ENCODE measurements around the gene KIF6.
"Not testable (repeated sequence)": the region's sequence is repeated elsewhere in the genome, so short reads cannot be mapped to it uniquely, and the experiment has no call there.

KIF6 gene

DNA sequence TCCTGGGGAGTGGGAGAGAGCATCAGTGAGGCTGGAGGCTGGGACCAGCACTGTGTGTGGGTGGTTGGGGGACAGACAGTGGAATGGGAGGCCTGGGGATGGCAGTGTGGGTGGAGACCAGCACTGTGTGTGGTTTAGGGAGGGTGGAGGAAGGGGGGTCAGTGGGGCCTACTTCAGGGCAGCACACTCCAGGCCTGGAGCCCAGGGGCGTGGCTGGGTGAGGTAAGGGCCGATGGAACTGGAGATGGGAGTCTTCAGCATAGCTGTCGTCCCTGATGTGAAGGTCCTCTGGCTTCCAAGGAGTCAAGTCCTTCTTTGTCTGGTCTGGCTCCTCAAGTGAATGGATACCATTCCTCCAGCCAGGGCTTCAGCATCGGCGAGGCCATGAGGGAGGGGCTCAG lies 429.6 kb downstream of the KIF6 start:
- H3K27me3 ChIP-seq (ENCODE audit: control insufficient read depth, insufficient read depth, low read length) = peaks cover 5% of the 10 kb centered on the region
- H3K4me3 ChIP-seq (ENCODE audit: low read length) = no peak overlapping the region
- peaks cover 11% of the 10 kb centered on the region for H3K4me1 ChIP-seq (ENCODE audit: control insufficient read depth, low read depth, low read length)
- H3K36me3 ChIP-seq (ENCODE audit: control insufficient read depth, low read depth, low read length) = no peaks in the 10 kb centered on the region
- no peak overlapping the region for H3K9ac ChIP-seq (ENCODE audit: low read length)
- H3K9me3 ChIP-seq (ENCODE audit: control insufficient read depth, low read depth, low read length) = no peaks in the 10 kb centered on the region
- no peak overlapping the region for H3K27ac ChIP-seq (ENCODE audit: low read length)

DNA sequence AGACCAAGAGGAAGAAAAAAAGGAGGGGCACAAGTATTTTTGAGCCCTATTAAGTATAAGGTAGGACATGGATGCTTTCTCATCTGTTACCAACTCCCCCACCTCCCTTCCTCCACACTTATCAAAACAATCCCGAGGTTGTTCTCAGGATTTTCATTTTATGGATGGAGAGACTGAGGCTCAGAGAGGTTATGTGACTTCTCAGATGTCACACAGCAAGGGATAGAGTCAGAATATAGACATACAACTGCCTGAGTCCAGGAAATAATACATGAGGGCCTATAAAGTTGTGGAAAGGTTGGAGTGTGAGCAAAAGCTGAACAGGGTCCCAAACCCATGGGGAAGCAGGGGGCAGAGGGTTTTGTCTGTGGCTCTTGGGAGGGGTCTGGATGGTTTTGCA lies 430.3 kb downstream of the KIF6 start:
- H3K36me3 ChIP-seq (ENCODE audit: control insufficient read depth, low read depth, low read length) = no peaks in the 10 kb centered on the region
- peaks cover 12% of the 10 kb centered on the region for H3K4me1 ChIP-seq (ENCODE audit: control insufficient read depth, low read depth, low read length)
- H3K27ac ChIP-seq (ENCODE audit: low read length) = no peak overlapping the region
- H3K27me3 ChIP-seq (ENCODE audit: control insufficient read depth, insufficient read depth, low read length) = peaks cover 5% of the 10 kb centered on the region
- no peak overlapping the region for H3K9ac ChIP-seq (ENCODE audit: low read length)
- H3K9me3 ChIP-seq (ENCODE audit: control insufficient read depth, low read depth, low read length) = no peaks in the 10 kb centered on the region
- H3K4me3 ChIP-seq (ENCODE audit: low read length) = no peak overlapping the region

DNA sequence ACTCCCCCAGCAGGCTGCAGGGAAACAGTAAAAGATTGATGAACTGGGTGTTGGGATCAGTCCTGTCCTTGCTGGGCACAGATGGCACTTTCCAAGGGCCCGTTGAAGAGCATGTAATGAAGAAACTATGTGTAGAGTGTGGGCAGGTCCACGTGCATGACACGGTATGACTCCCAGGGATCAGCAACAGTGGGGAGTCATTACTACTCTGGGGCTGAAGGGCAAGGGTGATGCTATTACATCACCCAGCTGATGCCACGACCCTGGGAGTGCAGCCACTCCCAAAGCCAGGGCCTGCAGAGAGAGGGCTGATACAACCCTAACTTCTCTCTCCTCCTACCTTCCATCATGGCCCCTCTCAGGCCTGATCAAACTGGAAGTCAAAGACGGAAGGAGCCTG lies 431.1 kb downstream of the KIF6 start:
- Histone ChIP-seq H3K4me1 (ENCODE audit: control insufficient read depth, low read depth, low read length) (peaks cover 12% of the 10 kb centered on the region), H3K9ac (ENCODE audit: low read length) (no peak overlapping the region), H3K27ac (ENCODE audit: low read length) (no peak overlapping the region), H3K27me3 (ENCODE audit: control insufficient read depth, insufficient read depth, low read length) (peaks cover 5% of the 10 kb centered on the region), H3K36me3 (ENCODE audit: control insufficient read depth, low read depth, low read length) (no peaks in the 10 kb centered on the region), H3K9me3 (ENCODE audit: control insufficient read depth, low read depth, low read length) (no peaks in the 10 kb centered on the region), H3K4me3 (ENCODE audit: low read length) (no peak overlapping the region)

DNA sequence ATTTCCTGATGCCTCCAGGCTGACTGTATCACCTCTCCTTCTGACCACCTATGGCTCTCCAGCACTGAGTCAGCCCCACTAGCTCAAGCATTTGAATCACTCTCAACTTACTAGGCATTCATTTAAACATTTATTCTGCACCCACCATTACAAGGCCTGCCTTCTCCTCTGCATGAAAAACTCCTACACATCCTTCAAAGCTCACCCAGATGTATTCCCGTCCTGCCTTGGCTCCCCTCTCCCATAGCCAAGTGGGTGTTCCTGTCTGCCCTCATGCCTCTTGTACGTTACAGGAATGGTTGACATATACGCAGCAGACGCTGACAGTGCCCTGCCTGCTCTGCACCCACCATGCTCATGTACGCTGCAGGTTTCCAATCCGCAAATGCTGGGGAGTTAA lies 432.6 kb downstream of the KIF6 start:
- Histone ChIP-seq H3K4me1 (ENCODE audit: control insufficient read depth, low read depth, low read length) (peaks cover 12% of the 10 kb centered on the region), H3K9me3 (ENCODE audit: control insufficient read depth, low read depth, low read length) (no peaks in the 10 kb centered on the region), H3K27ac (ENCODE audit: low read length) (no peak overlapping the region), H3K36me3 (ENCODE audit: control insufficient read depth, low read depth, low read length) (no peaks in the 10 kb centered on the region), H3K4me3 (ENCODE audit: low read length) (no peak overlapping the region), H3K27me3 (ENCODE audit: control insufficient read depth, insufficient read depth, low read length) (peaks cover 5% of the 10 kb centered on the region), H3K9ac (ENCODE audit: low read length) (no peak overlapping the region)

DNA sequence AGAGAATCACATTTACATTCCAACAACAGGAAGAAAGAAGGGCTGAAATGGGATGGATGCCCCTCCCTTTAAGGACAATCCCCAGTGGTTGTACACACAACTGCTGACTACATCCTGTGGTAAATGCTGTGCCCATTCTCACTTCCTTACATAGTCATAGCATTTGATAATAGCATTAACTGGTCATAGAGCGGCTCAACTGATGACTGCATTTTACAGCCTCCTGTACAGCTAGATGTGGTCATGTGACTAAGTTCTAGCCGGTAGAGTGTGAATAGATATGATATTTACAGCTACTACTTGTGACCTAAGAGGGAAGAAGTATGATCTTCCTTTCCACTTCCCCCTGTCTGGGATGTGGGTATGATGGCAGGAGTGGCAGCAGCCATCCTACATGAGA lies 435.7 kb downstream of the KIF6 start:
- no peak overlapping the region for H3K9ac ChIP-seq (ENCODE audit: low read length)
- H3K27me3 ChIP-seq (ENCODE audit: control insufficient read depth, insufficient read depth, low read length) = peaks cover 5% of the 10 kb centered on the region
- H3K36me3 ChIP-seq (ENCODE audit: control insufficient read depth, low read depth, low read length) = no peaks in the 10 kb centered on the region
- no peak overlapping the region for H3K27ac ChIP-seq (ENCODE audit: low read length)
- H3K4me1 ChIP-seq (ENCODE audit: control insufficient read depth, low read depth, low read length) = peaks cover 12% of the 10 kb centered on the region
- H3K9me3 ChIP-seq (ENCODE audit: control insufficient read depth, low read depth, low read length) = no peaks in the 10 kb centered on the region
- no peak overlapping the region for H3K4me3 ChIP-seq (ENCODE audit: low read length)

DNA sequence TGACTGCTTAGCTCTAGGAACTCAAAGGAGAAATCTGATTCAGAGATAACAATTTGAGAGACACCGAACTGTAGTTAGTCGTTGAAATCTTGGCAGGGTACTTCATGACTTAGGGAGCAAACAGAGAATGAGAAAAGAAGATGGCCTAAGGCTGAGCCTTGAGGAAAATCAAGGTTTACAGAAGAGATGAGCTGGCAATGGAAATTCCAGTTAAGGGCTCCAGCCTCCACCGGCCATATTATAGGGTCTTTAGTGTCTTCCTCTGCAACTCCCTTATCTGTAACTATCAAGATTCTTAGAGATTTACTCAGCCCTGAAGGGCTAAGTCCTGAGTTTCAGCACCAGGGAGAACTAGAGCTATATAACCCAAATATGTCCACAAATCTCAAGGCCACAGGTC lies 437.6 kb downstream of the KIF6 start:
- Histone ChIP-seq H3K27me3 (ENCODE audit: control insufficient read depth, insufficient read depth, low read length) (peaks cover 4% of the 10 kb centered on the region), H3K9ac (ENCODE audit: low read length) (no peak overlapping the region), H3K4me1 (ENCODE audit: control insufficient read depth, low read depth, low read length) (peaks cover 12% of the 10 kb centered on the region), H3K27ac (ENCODE audit: low read length) (no peak overlapping the region), H3K4me3 (ENCODE audit: low read length) (no peak overlapping the region), H3K9me3 (ENCODE audit: control insufficient read depth, low read depth, low read length) (no peaks in the 10 kb centered on the region), H3K36me3 (ENCODE audit: control insufficient read depth, low read depth, low read length) (no peaks in the 10 kb centered on the region)

DNA sequence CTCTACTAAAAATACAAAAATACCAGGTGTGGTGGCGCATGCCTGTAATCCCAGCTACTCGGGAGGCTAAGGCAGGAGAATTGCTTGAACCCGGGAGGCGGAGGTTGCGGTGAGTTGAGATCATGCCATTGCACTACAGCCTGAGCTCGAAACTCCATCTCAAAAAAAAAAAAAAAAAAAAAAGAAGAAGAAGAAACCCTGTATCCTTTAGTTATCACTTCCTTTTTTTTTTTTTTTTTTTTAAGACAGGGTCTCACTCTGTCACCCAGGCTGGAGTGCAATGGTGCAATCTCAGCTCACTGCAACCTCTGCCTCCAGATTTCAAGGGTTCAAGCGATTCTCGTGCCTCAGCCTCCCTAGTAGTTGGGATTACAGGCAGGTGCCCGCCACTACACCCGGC lies 438.6 kb downstream of the KIF6 start:
- not testable (repeated sequence) for H3K36me3 ChIP-seq (ENCODE audit: control insufficient read depth, low read depth, low read length); H3K27ac ChIP-seq (ENCODE audit: low read length); H3K9ac ChIP-seq (ENCODE audit: low read length); H3K4me1 ChIP-seq (ENCODE audit: control insufficient read depth, low read depth, low read length); H3K4me3 ChIP-seq (ENCODE audit: low read length); H3K9me3 ChIP-seq (ENCODE audit: control insufficient read depth, low read depth, low read length); H3K27me3 ChIP-seq (ENCODE audit: control insufficient read depth, insufficient read depth, low read length)

DNA sequence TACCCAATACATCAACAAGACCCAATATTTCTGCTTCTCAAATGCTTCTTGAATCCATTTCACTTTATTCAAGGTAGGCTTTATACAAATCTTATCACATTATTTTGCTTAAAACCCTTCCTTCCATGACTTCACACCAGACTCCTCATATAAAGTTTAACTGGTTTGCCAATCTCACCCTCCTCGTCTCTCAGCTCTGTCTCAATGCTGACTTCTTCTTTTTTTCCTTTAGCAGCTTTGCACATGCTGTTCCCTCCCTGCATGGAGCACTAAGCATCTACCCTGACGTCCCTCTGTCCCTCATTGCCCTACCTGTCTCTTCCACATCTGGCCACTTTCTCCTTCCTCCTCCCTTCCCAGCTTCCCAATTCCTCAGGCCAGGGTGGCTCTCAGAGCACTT lies 442.4 kb downstream of the KIF6 start:
- H3K4me3 ChIP-seq (ENCODE audit: low read length) = no peak overlapping the region
- H3K36me3 ChIP-seq (ENCODE audit: control insufficient read depth, low read depth, low read length) = no peaks in the 10 kb centered on the region
- no peaks in the 10 kb centered on the region for H3K27me3 ChIP-seq (ENCODE audit: control insufficient read depth, insufficient read depth, low read length)
- H3K9me3 ChIP-seq (ENCODE audit: control insufficient read depth, low read depth, low read length) = no peaks in the 10 kb centered on the region
- no peak overlapping the region for H3K27ac ChIP-seq (ENCODE audit: low read length)
- H3K4me1 ChIP-seq (ENCODE audit: control insufficient read depth, low read depth, low read length) = no peaks in the 10 kb centered on the region
- H3K9ac ChIP-seq (ENCODE audit: low read length) = no peak overlapping the region

DNA sequence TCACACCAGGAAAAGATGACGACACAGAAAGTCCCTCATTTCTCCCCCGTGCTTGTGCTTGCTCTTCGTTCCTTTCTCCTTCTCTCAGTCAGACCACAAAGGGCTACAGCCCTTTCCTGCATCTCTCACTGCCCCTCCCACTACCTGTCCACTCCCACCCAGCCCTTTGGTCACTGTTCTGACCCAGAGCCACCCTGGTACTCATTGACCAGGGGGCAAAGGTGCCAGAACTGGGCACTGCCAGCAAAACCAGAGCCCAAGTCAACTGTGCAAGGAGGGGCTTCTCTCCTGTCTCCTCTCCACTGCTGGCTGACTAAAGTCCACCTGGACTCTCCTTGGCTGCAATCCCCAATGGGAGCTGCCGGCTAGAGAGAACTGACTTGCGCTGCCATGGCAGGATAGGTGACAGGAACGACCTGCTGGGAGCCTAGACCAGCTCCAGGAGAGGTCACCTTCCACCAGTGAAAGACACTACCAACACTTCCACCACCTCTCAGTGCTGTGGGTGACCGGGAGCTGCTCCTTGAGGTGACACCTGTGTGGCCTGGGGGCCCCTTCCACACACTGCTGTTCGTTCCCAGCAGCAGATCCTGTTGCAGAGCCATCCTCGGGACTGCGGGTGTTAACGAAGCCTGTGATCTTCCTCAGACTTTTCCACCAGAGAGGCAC lies 443.8 kb downstream of the KIF6 start:
- Histone ChIP-seq H3K27ac (ENCODE audit: low read length) (no peak overlapping the region), H3K36me3 (ENCODE audit: control insufficient read depth, low read depth, low read length) (no peaks in the 10 kb centered on the region), H3K4me3 (ENCODE audit: low read length) (no peak overlapping the region), H3K27me3 (ENCODE audit: control insufficient read depth, insufficient read depth, low read length) (no peaks in the 10 kb centered on the region), H3K4me1 (ENCODE audit: control insufficient read depth, low read depth, low read length) (no peaks in the 10 kb centered on the region), H3K9ac (ENCODE audit: low read length) (no peak overlapping the region), H3K9me3 (ENCODE audit: control insufficient read depth, low read depth, low read length) (no peaks in the 10 kb centered on the region)

DNA sequence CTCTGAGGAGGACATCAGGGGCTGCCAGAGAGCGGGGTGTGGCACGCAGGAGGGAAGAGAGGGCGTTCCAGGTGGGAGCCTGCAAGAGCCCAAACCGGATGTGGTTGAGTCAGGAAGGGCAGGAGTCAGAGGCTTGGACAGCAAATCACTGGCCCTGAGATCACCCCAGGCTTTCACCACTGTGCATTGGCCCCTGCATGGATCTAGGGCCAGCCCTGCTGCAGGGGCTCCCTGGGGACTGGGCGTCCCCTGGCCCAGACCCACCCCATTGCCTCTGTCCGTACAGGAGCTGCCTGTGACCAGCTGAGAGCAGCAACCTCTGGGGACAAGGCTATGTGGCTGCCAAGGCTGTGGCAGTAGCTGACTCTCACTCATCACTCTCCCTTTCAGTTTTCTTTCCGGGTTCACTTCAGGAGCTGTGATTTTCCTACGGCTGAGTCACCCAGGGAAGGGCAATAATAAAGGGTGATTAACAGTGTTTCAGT lies 444.9 kb downstream of the KIF6 start:
- H3K27ac ChIP-seq (ENCODE audit: low read length) = no peak overlapping the region
- no peak overlapping the region for H3K4me3 ChIP-seq (ENCODE audit: low read length)
- no peak overlapping the region for H3K9ac ChIP-seq (ENCODE audit: low read length)
- H3K4me1 ChIP-seq (ENCODE audit: control insufficient read depth, low read depth, low read length) = no peaks in the 10 kb centered on the region
- H3K9me3 ChIP-seq (ENCODE audit: control insufficient read depth, low read depth, low read length) = no peaks in the 10 kb centered on the region
- no peaks in the 10 kb centered on the region for H3K27me3 ChIP-seq (ENCODE audit: control insufficient read depth, insufficient read depth, low read length)
- no peaks in the 10 kb centered on the region for H3K36me3 ChIP-seq (ENCODE audit: control insufficient read depth, low read depth, low read length)

Data from iPS-18a (cell line).